Heart left ventricle (tissue), 16 donors: ENCODE data around the gene OR9G4. TPM values are rescaled to one million over a fixed set of nuclear protein-coding genes. Genes with fewer than 3 reads are reported as not detected.

Source experiments
- ATAC-seq, 4 donors: fragments of 200-7000 bp; cut with Tn5 transposase; one replicate each; pipeline ENCODE4 v1.9.1; 2020 to 2022; ENCODE audit warnings: moderate library complexity in 4 of 4, mild to moderate bottlenecking in 3 of 4, moderate number of reproducible peaks in 1 of 4
- DNase-seq, 5 donors: peaks; one replicate each; pipeline ENCODE4 v3.0.0-alpha.2; 2020
- H3K27ac ChIP-seq, 12 donors: fragments of 200-600 bp; sonication (generic) in 4 of 12; one replicate each; pipeline versions ENCODE4 v1.5.0 to v1.8.0; 2016 to 2022; ENCODE audit warnings: mild to moderate bottlenecking in 2 of 12
- H3K27me3 ChIP-seq, 9 donors: fragments of 200-600 bp; sonication (generic) in 2 of 9; one replicate each; pipeline versions ENCODE4 v1.5.1 to v1.8.0; 2016 to 2022; ENCODE audit warnings: mild to moderate bottlenecking in 3 of 9
- H3K36me3 ChIP-seq, 9 donors: fragments of 200-600 bp; sonication (generic) in 2 of 9; one replicate each; pipeline versions ENCODE4 v1.5.0 to v1.8.0; 2018 to 2022; ENCODE audit warnings: mild to moderate bottlenecking in 2 of 9
- H3K4me1 ChIP-seq, 12 donors: fragments of 200-600 bp; sonication (generic) in 4 of 12; one replicate each; pipeline versions ENCODE4 v1.5.0 to v1.8.0; 2016 to 2022; ENCODE audit warnings: mild to moderate bottlenecking in 3 of 12
- H3K4me3 ChIP-seq, 12 donors: fragments of 200-600 bp; sonication (generic) in 4 of 12; one replicate each; pipeline versions ENCODE4 v1.5.0 to v1.8.0; 2017 to 2022; ENCODE audit warnings: mild to moderate bottlenecking in 9 of 12, moderate library complexity in 4 of 12
- H3K9me3 ChIP-seq, 12 donors: fragments of 200-600 bp; sonication (generic) in 4 of 12; one replicate each; pipeline versions ENCODE4 v1.5.0 to v1.8.0; 2016 to 2022; ENCODE audit warnings: mild to moderate bottlenecking in 1 of 12
- CTCF ChIP-seq, 12 donors: fragments of 200-600 bp; sonication (generic) in 4 of 12; IDR thresholded peaks; one replicate each; pipeline versions ENCODE4 v1.5.0 to v1.8.0; 2018 to 2022; ENCODE audit warnings: antibody characterized with exemption in 12 of 12, mild to moderate bottlenecking in 5 of 12
- POLR2A ChIP-seq, 2 donors: fragments of 450-650 bp; IDR thresholded peaks; one replicate each; pipeline ENCODE4 v1.6.1; 2017; ENCODE audit warnings: antibody characterized with exemption in 2 of 2, mild to moderate bottlenecking in 2 of 2, moderate library complexity in 2 of 2
- whole genome bisulfite sequencing, 4 donors: extraction: QIAGEN DNeasy Blood & Tissue Kit in 2 of 4; methylation state at CpG; one replicate each; pipeline versions ENCODE4 v1.1.5 to v1.1.7; 2013 to 2018; 5-methylcytosine and 5-hydroxymethylcytosine counted together
- intact Hi-C, 10 donors: fragments of 100-400 bp; cut with DNase I; formaldehyde crosslinking; loops; one replicate each; pipeline versions ENCODE4 v1.11.1 to v1.14.2; 2022
- polyA plus RNA-seq, 2 donors: library from polyadenylated mRNA; stranded (reverse); fragments of 200-250 nt; gene quantifications; one replicate each; pipeline ENCODE4 v1.2.3, GENCODE V29; 2013
- total RNA-seq, 9 donors: library from RNA; depleted of rRNA in 2 of 9; stranded (reverse); fragments of >200 nt in 2 of 9; fragmentation: NEBNext Ultra II Directional in 3 of 9; extraction: Animal tissue kit (Norgen Biotek cat#: 25700) in 3 of 9; gene quantifications; one replicate each; pipeline versions ENCODE4 v1.1.0 to v1.2.4, GENCODE V29; 2016 to 2023
- donor health status: ischemic (EF 13 %, LVEDD 7.1; RV severe dilation, severe dysfunction).
- donor health status: healthy with polysubstance abuse.
- donor health status: DM: no; HTN: yes; CAD: no.
- donor health status: DM: no; HTN: no; CAD: no.
- donor health status: ischemic (EF 25% LVEDD 6.9; RV normal size, moderate dysfunction).
- donor health status: ischemic (EF 25% LVEDD 5.7; RV mildly dilated, moderate dysfunction).
- donor health status: healthy.
- donor health status: DM: yes; HTN: yes; CAD: no.
- donor health status: ischemic (EF 35%, LVEDD 5.7; RV mildly dilated, moderate dysfunction).
- donor health status: nonischemic (EF 11% LVEDD 7.7; RV severe dilation, severe dysfunction).
- donor health status: DM: yes; HTN: yes; CAD: no.
- donor health status: PGD.
- donor health status: ischemic (EF 29% LVEDD 5.4; RV normal size, mild dysfunction).
- donor health status: nonischemic (EF 23%, LVEDD 6.1; RV moderate dilation, normal function).

The OR9G4 gene
- total and polyA plus RNA-seq, 11 donors, result not detected

- DNase-seq (no peak), ATAC-seq (no peak)
- no peak for TF ChIP-seq CTCF (IDR thresholded peaks at IDR 0.05)
- TF ChIP-seq POLR2A (IDR thresholded peaks at IDR 0.05), result no peak
- intact Hi-C loops, result no loop called here
- Histone ChIP-seq H3K36me3 (no peaks in the 10 kb centered on the region), H3K27ac (no peak overlapping the region), H3K27me3 (no peaks in the 10 kb centered on the region), H3K4me1 (no peaks in the 10 kb centered on the region), H3K9me3 (no peaks in the 10 kb centered on the region), H3K4me3 (no peak overlapping the region)
- 64 to 83% (median 69%) methylated on average over 4 of the region's 4 CpGs for WGBS, 4 donors
These were observed 28.0 kb downstream of the OR9G4 start for GRCh38 chr11:56720513-56720912.

GRCh38 chr11:56716379-56716854 lies 32.1 kb downstream of the OR9G4 start:
- ATAC-seq (no peak), DNase-seq (no peak)
- no peak overlapping the region for H3K4me3 ChIP-seq
- H3K27me3 ChIP-seq, result no peaks in the 10 kb centered on the region
- WGBS, 4 donors, result 76 to 81% (median 78%) methylated on average over 6 of the region's 6 CpGs
- intact Hi-C loops, result no loop called here
- peaks cover 0 to 3% (median 0%) of the 10 kb centered on the region in 12 donors for H3K9me3 ChIP-seq
- no peak overlapping the region for H3K27ac ChIP-seq
- no peaks in the 10 kb centered on the region for H3K36me3 ChIP-seq
- TF ChIP-seq CTCF (IDR thresholded peaks at IDR 0.05) (no peak), POLR2A (IDR thresholded peaks at IDR 0.05) (no peak)
- H3K4me1 ChIP-seq, result no peaks in the 10 kb centered on the region

GRCh38 chr11:56714206-56714605 lies 34.3 kb downstream of the OR9G4 start:
- no peak overlapping the region for H3K4me3 ChIP-seq
- ATAC-seq (no peak), DNase-seq (no peak)
- no peak overlapping the region for H3K27ac ChIP-seq
- H3K9me3 ChIP-seq, result peaks cover 0 to 7% (median 1%) of the 10 kb centered on the region in 12 donors
- intact Hi-C loops, result no loop called here
- 62 to 80% (median 72%) methylated on average over 2 of the region's 2 CpGs for WGBS, 4 donors
- H3K4me1 ChIP-seq, result no peaks in the 10 kb centered on the region
- TF ChIP-seq CTCF (IDR thresholded peaks at IDR 0.05), result no peak
- TF ChIP-seq POLR2A (IDR thresholded peaks at IDR 0.05), result no peak
- no peaks in the 10 kb centered on the region for H3K27me3 ChIP-seq
- H3K36me3 ChIP-seq, result no peaks in the 10 kb centered on the region

- no peak overlapping the region for H3K4me3 ChIP-seq
- H3K27me3 ChIP-seq, result no peaks in the 10 kb centered on the region
- peaks cover 0 to 21% (median 3%) of the 10 kb centered on the region in 12 donors for H3K9me3 ChIP-seq
- no peak for TF ChIP-seq CTCF (IDR thresholded peaks at IDR 0.05)
- no peak for TF ChIP-seq POLR2A (IDR thresholded peaks at IDR 0.05)
- WGBS, 4 donors, result 65 to 92% (median 79%) methylated on average over 2 of the region's 2 CpGs
- no peaks in the 10 kb centered on the region for H3K4me1 ChIP-seq
- intact Hi-C loops, result no loop called here
- H3K27ac ChIP-seq, result no peak overlapping the region
- no peak for ATAC-seq
- H3K36me3 ChIP-seq, result no peaks in the 10 kb centered on the region
- no peak for DNase-seq
These were observed 42.0 kb downstream of the OR9G4 start for GRCh38 chr11:56706486-56706885.
